ENCODE data around the gene NKD1. TPM values are rescaled to one million over a fixed set of nuclear protein-coding genes. Genes with fewer than 3 reads are reported as not detected.

Gene NKD1
- total RNA-seq, 1 donor from 2014 or later = 1.9 TPM

DNA sequence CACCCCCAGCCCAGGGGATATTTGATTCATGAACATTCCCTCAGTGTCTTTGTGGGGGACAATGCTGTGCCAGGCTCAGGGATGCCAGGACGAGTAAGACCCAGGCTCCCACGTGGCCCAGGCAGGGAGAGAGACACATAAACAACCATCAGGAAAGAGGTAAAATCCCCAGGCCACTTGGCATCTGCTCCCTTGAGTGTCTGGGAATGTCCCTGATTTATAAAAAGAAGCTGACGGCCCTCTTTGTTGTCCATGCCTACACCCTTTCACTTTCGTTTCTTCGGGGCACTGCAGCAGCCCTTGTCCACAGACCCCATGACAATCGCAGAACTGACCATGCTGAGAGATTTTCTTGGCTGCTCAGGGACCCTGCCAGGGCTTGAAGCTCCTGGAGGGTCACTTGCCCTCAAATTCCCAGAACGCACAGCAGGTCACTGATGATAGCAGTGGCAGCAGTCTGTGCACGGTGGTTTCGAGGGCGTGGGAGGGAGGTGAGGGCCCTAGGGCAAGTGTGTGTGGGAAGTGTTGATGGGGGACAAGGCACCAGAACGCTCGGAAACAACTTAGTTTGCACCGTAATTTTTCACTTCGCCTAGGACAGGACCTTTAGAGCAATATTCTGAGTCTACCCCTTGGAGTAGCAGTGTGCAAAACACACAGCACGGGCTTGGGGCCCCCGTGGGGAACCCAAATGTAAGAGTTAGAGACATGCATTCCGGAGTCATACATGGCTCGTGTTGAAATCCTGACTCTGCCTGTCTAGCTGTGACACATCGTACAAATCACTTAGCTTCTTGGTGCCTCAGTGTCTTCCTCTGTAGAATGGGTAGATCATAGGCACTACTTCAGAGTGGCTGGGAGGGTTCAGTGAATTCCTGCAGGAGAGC lies 149.9 kb downstream of the NKD1 start:
- ATAC-seq = no peak

Other genes with a start within 250 kb of the NKD1 start
- gene BRD7, start 179.4 kb upstream of the NKD1 start, total RNA-seq = 63.9 TPM
- 0.76 TPM for gene SNX20, start 132.9 kb downstream of the NKD1 start, total RNA-seq
- 15.4 TPM for gene NOD2, start 145.2 kb downstream of the NKD1 start, total RNA-seq
- 26.7 TPM for gene CYLD, start 193.7 kb downstream of the NKD1 start, total RNA-seq